ENCODE measurements around the gene FKBP1A. TPM values are rescaled to one million over a fixed set of nuclear protein-coding genes. Genes with fewer than 3 reads are reported as not detected.

The FKBP1A gene
- total RNA-seq, 1 experiment from 2014 or later, result 166 TPM

- H3K4me3 Mint-ChIP-seq (ENCODE audit: low read depth, unreplicated experiment), result peak overlapping the region; percentile 58
- no peaks in the 10 kb centered on the region for H3K9me3 Mint-ChIP-seq (ENCODE audit: low read depth, unreplicated experiment)
- peaks cover 26% of the 10 kb centered on the region for H3K4me1 Mint-ChIP-seq (ENCODE audit: low read depth, unreplicated experiment)
- TF ChIP-seq CTCF (IDR thresholded peaks at IDR 0.05; ENCODE audit: unreplicated experiment), result no peak
- CTCF ChIA-PET, result interaction anchor here (1.0 kb wide), 1 partner anchor 137 kb away, joined by 4 read pairs; no protein-coding TSS in a partner anchor
- no peak overlapping the region for H3K27ac Mint-ChIP-seq (ENCODE audit: unreplicated experiment)
- BruUV-seq (replicated peaks), result no TSS peak
- DNase-seq, result peak; percentile 63
- H3K36me3 Mint-ChIP-seq (ENCODE audit: insufficient read depth, unreplicated experiment), result peaks cover 29% of the 10 kb centered on the region
- no peaks in the 10 kb centered on the region for H3K27me3 Mint-ChIP-seq (ENCODE audit: unreplicated experiment)
- intact Hi-C loops (cut with micrococcal nuclease; ENCODE audit: unreplicated experiment), result no loop called here
Observed at GRCh38 chr20:1330075-1330830, 62.6 kb downstream of the FKBP1A start.

- H3K27me3 Mint-ChIP-seq (ENCODE audit: unreplicated experiment), result no peaks in the 10 kb centered on the region
- CTCF ChIA-PET, result no interaction called here
- BruUV-seq (replicated peaks), result TSS peak; percentile 21
- TF ChIP-seq CTCF (IDR thresholded peaks at IDR 0.05; ENCODE audit: unreplicated experiment), result no peak
- H3K4me1 Mint-ChIP-seq (ENCODE audit: low read depth, unreplicated experiment), result peaks cover 26% of the 10 kb centered on the region
- no peak within 1 kb of the TSS for H3K27ac Mint-ChIP-seq (ENCODE audit: unreplicated experiment)
- DNase-seq, result peak; percentile 74
- peak within 1 kb of the TSS; percentile 58 for H3K4me3 Mint-ChIP-seq (ENCODE audit: low read depth, unreplicated experiment)
- intact Hi-C loops (cut with micrococcal nuclease; ENCODE audit: unreplicated experiment), result no loop called here
- no peaks in the 10 kb centered on the region for H3K9me3 Mint-ChIP-seq (ENCODE audit: low read depth, unreplicated experiment)
- peaks cover 29% of the 10 kb centered on the region for H3K36me3 Mint-ChIP-seq (ENCODE audit: insufficient read depth, unreplicated experiment)
Observed at GRCh38 chr20:1328680-1329330, 64.0 kb downstream of the FKBP1A start, which contains the start of gene SDCBP2. Gene SDCBP2, minus strand, starts transcription at chr20:1329139. Its CDS starts 8,723 bp downstream, at chr20:1320416.

GRCh38 chr20:1327827-1328679 lies 64.8 kb downstream of the FKBP1A start:
- no peaks in the 10 kb centered on the region for H3K9me3 Mint-ChIP-seq (ENCODE audit: low read depth, unreplicated experiment)
- no TSS peak for BruUV-seq (replicated peaks)
- CTCF ChIA-PET, result no interaction called here
- no peak for TF ChIP-seq CTCF (IDR thresholded peaks at IDR 0.05; ENCODE audit: unreplicated experiment)
- H3K27me3 Mint-ChIP-seq (ENCODE audit: unreplicated experiment), result no peaks in the 10 kb centered on the region
- peak overlapping the region; percentile 58 for H3K4me3 Mint-ChIP-seq (ENCODE audit: low read depth, unreplicated experiment)
- peaks cover 26% of the 10 kb centered on the region for H3K4me1 Mint-ChIP-seq (ENCODE audit: low read depth, unreplicated experiment)
- H3K27ac Mint-ChIP-seq (ENCODE audit: unreplicated experiment), result no peak overlapping the region
- no peak for DNase-seq
- intact Hi-C loops (cut with micrococcal nuclease; ENCODE audit: unreplicated experiment), result no loop called here
- peaks cover 29% of the 10 kb centered on the region for H3K36me3 Mint-ChIP-seq (ENCODE audit: insufficient read depth, unreplicated experiment)

GRCh38 chr20:1327241-1327653 lies 65.6 kb downstream of the FKBP1A start:
- Mint-ChIP-seq H3K4me3 (ENCODE audit: low read depth, unreplicated experiment) (peak overlapping the region; percentile 58), H3K27ac (ENCODE audit: unreplicated experiment) (no peak overlapping the region), H3K27me3 (ENCODE audit: unreplicated experiment) (no peaks in the 10 kb centered on the region), H3K36me3 (ENCODE audit: insufficient read depth, unreplicated experiment) (peaks cover 29% of the 10 kb centered on the region), H3K4me1 (ENCODE audit: low read depth, unreplicated experiment) (peaks cover 26% of the 10 kb centered on the region), H3K9me3 (ENCODE audit: low read depth, unreplicated experiment) (no peaks in the 10 kb centered on the region)
- TF ChIP-seq CTCF (IDR thresholded peaks at IDR 0.05; ENCODE audit: unreplicated experiment), result no peak
- no peak for DNase-seq
- BruUV-seq (replicated peaks), result no TSS peak
- CTCF ChIA-PET, result no interaction called here
- intact Hi-C loops (cut with micrococcal nuclease; ENCODE audit: unreplicated experiment), result no loop called here

All from Calu3 (cell line).